HCT116 (cell line): ENCODE results near the gene RASL11A. TPM values are rescaled to one million over a fixed set of nuclear protein-coding genes. Genes with fewer than 3 reads are reported as not detected.

Experiments used
- ATAC-seq: fragments of 200-7000 bp; cut with Tn5 transposase; 2 replicates; pipeline ENCODE4 v1.9.1; 2020; ENCODE audit warnings: mild to moderate bottlenecking, moderate library complexity
- BruUV-seq: library from RNA; stranded (reverse); fragments of 400-500 nt; replicated peaks from 2 replicates; lab custom pipeline; 2021; lab: Mats Ljungman, UMichigan
- CTCF ChIA-PET: fragments of 300-600 bp; sonication (Branson Sonifier 250); formaldehyde crosslinking; loops from one replicate; lab custom pipeline; 2021; ENCODE audit warnings: antibody characterized with exemption; lab: Charles Lee
- POLR2A ChIA-PET: fragments of 300-600, 350-600 bp; sonication (Branson Sonifier 250); formaldehyde crosslinking; loops from one replicate; lab custom pipeline; 2021; ENCODE audit warnings: antibody characterized with exemption; lab: Charles Lee
- RAD21 ChIA-PET, 2 experiments: fragments of 300-600 bp; sonication (Branson Sonifier 250); formaldehyde crosslinking; loops; one replicate each; lab custom pipeline; 2023; ENCODE audit warnings: low total read pairs in 2 of 2; ENCODE audit not compliant: uncharacterized antibody in 2 of 2, unreplicated experiment in 2 of 2, low non-redundant PET in 1 of 2; lab: Charles Lee
- DNase-seq: peaks from one replicate; pipeline ENCODE4 v3.0.0-alpha.2; 2010; ENCODE audit warnings: low read depth, low spot score
- H2AFZ ChIP-seq: fragments of 200-600 bp; shearing (Covaris generic), sonication (generic); 2 replicates; pipeline ENCODE4 v1.6.1; 2017; ENCODE audit warnings: low read depth, mixed run types, mixed read lengths, antibody characterized with exemption, low read length; ENCODE audit not compliant: poor library complexity, severe bottlenecking
- H3K27ac ChIP-seq: 2 replicates; pipeline ENCODE4 v1.5.1; 2012; ENCODE audit warnings: low read depth, low read length
- H3K27me3 ChIP-seq: fragments of 200-600 bp; sonication (generic); 2 replicates; pipeline ENCODE4 v1.6.1; 2016; ENCODE audit warnings: mixed run types, low read length, mixed read lengths; ENCODE audit not compliant: insufficient read depth
- H3K36me3 ChIP-seq, 2 experiments: fragments of 200-500 bp in 1 of 2; fragments of 200-600 bp in 1 of 2; sonication (Bioruptor generic) in 1 of 2; sonication (generic) in 1 of 2; 2 replicates each; pipeline versions ENCODE4 v1.5.1 to v1.6.1; 2014 to 2016; ENCODE audit warnings: low read length in 2 of 2, inconsistent platforms in 1 of 2, mixed read lengths in 1 of 2, mixed run types in 1 of 2; ENCODE audit not compliant: insufficient read depth in 2 of 2, control insufficient read depth in 1 of 2
- H3K4me1 ChIP-seq, 2 experiments: fragments of 200-600 bp in 1 of 2; sonication (generic) in 1 of 2; 2 replicates each; pipeline versions ENCODE4 v1.5.1 to v1.6.1; 2012 to 2017; ENCODE audit warnings: low read length in 2 of 2, inconsistent platforms in 1 of 2, mild to moderate bottlenecking in 1 of 2, mixed read lengths in 1 of 2, mixed run types in 1 of 2, moderate library complexity in 1 of 2; ENCODE audit not compliant: insufficient read depth in 2 of 2, control insufficient read depth in 1 of 2
- H3K4me2 ChIP-seq: fragments of 200-600 bp; sonication (generic); 2 replicates; pipeline ENCODE4 v1.6.1; 2017; ENCODE audit warnings: mixed run types, low read length, mixed read lengths
- H3K4me3 ChIP-seq, 2 experiments: fragments of 200-600 bp in 1 of 2; sonication (generic) in 1 of 2; replicated peaks in 1 of 2; 2 replicates each; pipeline ENCODE4 v1.5.1; 2011 to 2016; ENCODE audit warnings: low read length in 2 of 2, control low read depth in 1 of 2, low read depth in 1 of 2, mild to moderate bottlenecking in 1 of 2, mixed read lengths in 1 of 2, mixed run types in 1 of 2
- H3K79me2 ChIP-seq: fragments of 200-600 bp; sonication (generic); 2 replicates; pipeline ENCODE4 v1.6.1; 2017; ENCODE audit warnings: mild to moderate bottlenecking, mixed run types, low read length, moderate library complexity, mixed read lengths; ENCODE audit not compliant: insufficient read depth
- H3K9ac ChIP-seq: fragments of 200-600 bp; sonication (generic); 2 replicates; pipeline ENCODE4 v1.6.1; 2016; ENCODE audit warnings: low read length, mixed read lengths
- H3K9me2 ChIP-seq: fragments of 200-600 bp; sonication (generic), shearing (Covaris generic); 2 replicates; pipeline ENCODE4 v1.6.1; 2017; ENCODE audit warnings: mixed run types, mild to moderate bottlenecking, moderate library complexity; ENCODE audit not compliant: insufficient read depth
- H3K9me3 ChIP-seq, 2 experiments: fragments of 200-500 bp in 1 of 2; fragments of 200-600 bp in 1 of 2; sonication (Bioruptor generic) in 1 of 2; sonication (generic) in 1 of 2; 2 replicates each; pipeline ENCODE4 v1.6.1; 2014 to 2017; ENCODE audit warnings: low read length in 2 of 2, mixed read lengths in 2 of 2, inconsistent platforms in 1 of 2, low read depth in 1 of 2, mild to moderate bottlenecking in 1 of 2, mixed run types in 1 of 2, moderate library complexity in 1 of 2; ENCODE audit not compliant: control insufficient read depth in 1 of 2, insufficient read depth in 1 of 2
- H4K20me1 ChIP-seq: fragments of 200-600 bp; sonication (generic), shearing (Covaris generic); 2 replicates; pipeline ENCODE4 v1.6.1; 2017; ENCODE audit warnings: mixed run types, mild to moderate bottlenecking, moderate library complexity; ENCODE audit not compliant: insufficient read depth
- ATF3 ChIP-seq: IDR thresholded peaks from 2 replicates; pipeline ENCODE4 v1.6.1; 2012
- CBX3 ChIP-seq: IDR thresholded peaks from 2 replicates; pipeline ENCODE4 v1.6.1; 2012; ENCODE audit warnings: low read depth
- CEBPB ChIP-seq: IDR thresholded peaks from 2 replicates; pipeline ENCODE4 v1.6.1; 2012; ENCODE audit warnings: low read depth
- EZH2 ChIP-seq: fragments of 200-600 bp; sonication (generic); IDR thresholded peaks from 2 replicates; pipeline ENCODE4 v1.6.1; 2017; ENCODE audit warnings: antibody characterized with exemption, mixed run types
- EZH2phosphoT487 ChIP-seq: fragments of 200-600 bp; IDR thresholded peaks from 2 replicates; pipeline ENCODE4 v1.6.1; 2018; ENCODE audit warnings: antibody characterized with exemption, borderline replicate concordance
- POLR2A ChIP-seq: IDR thresholded peaks from 2 replicates; pipeline ENCODE4 v1.7.0; 2011; ENCODE audit warnings: borderline replicate concordance; ENCODE audit not compliant: insufficient read depth, insufficient read length; ENCODE audit errors: extremely low read depth
- POLR2AphosphoS5 ChIP-seq: IDR thresholded peaks from 2 replicates; pipeline ENCODE4 v1.6.1; 2011; ENCODE audit warnings: mild to moderate bottlenecking, low read depth, low read length, moderate library complexity
- REST ChIP-seq: IDR thresholded peaks from 2 replicates; pipeline ENCODE4 v1.6.1; 2012; ENCODE audit warnings: low read depth
- TCF7L2 ChIP-seq: IDR thresholded peaks from 2 replicates; pipeline ENCODE4 v1.7.0; 2011; ENCODE audit warnings: borderline replicate concordance, inconsistent platforms; ENCODE audit not compliant: insufficient read depth, insufficient read length; ENCODE audit errors: extremely low read depth
- YY1 ChIP-seq: IDR thresholded peaks from 2 replicates; pipeline ENCODE4 v1.6.1; 2011; ENCODE audit warnings: low read length, low read depth, moderate library complexity, mild to moderate bottlenecking; ENCODE audit not compliant: insufficient replicate concordance; ENCODE audit errors: extremely low read depth
- intact Hi-C: fragments of 100-400 bp; cut with micrococcal nuclease; formaldehyde crosslinking; loops from 2 replicates; pipeline ENCODE4 v1.10.0; 2022
- total RNA-seq: library from RNA; stranded (reverse); gene quantifications from one replicate; pipeline ENCODE4 v1.2.1, GENCODE V29; 2021; ENCODE audit not compliant: unreplicated experiment

The RASL11A gene
- total RNA-seq, 1 experiment from 2014 or later = 5.0 TPM

GRCh38 chr13:27280009-27280656, 9.5 kb downstream of the RASL11A start:
- Histone ChIP-seq H3K4me2 (no peak overlapping the region), H4K20me1 (no peaks in the 10 kb centered on the region), H3K27ac (no peak overlapping the region), H3K36me3 (no peaks in the 10 kb centered on the region), H3K9ac (no peak overlapping the region), H3K27me3 (no peaks in the 10 kb centered on the region), H3K9me2 (no peaks in the 10 kb centered on the region), H3K79me2 (no peaks in the 10 kb centered on the region), H3K4me3 (no peak overlapping the region), H3K4me1 (peaks cover 0 to 7% of the 10 kb centered on the region in 2 experiments; a peak in 1 of 4 replicates), H3K9me3 (no peaks in the 10 kb centered on the region), H2AFZ (no peak overlapping the region)
- no peak for TF ChIP-seq EZH2phosphoT487
- no peak for TF ChIP-seq REST
- TF ChIP-seq CEBPB = no peak
- no peak for TF ChIP-seq ATF3
- no peak for TF ChIP-seq POLR2A
- no peak for TF ChIP-seq EZH2
- no peak for TF ChIP-seq TCF7L2
- no peak for TF ChIP-seq CBX3
- no peak for TF ChIP-seq YY1
- TF ChIP-seq POLR2AphosphoS5 = no peak
- DNase-seq (no peak), ATAC-seq (no peak)
- ChIA-PET CTCF (interaction anchor here (0.8 to 1.9 kb wide), 3 partner anchors 9 to 333 kb away, joined by 3 to 7 read pairs (median 5); partner anchors contain the start of gene RASL11A), RAD21 (no interaction called here), POLR2A (no interaction called here)
- intact Hi-C loops = no loop called here
- no TSS peak for BruUV-seq
